ENCODE data around the gene RAB3GAP1. TPM values are rescaled to one million over a fixed set of nuclear protein-coding genes. Genes with fewer than 3 reads are reported as not detected.
"Not testable (repeated sequence)": the region's sequence is repeated elsewhere in the genome, so short reads cannot be mapped to it uniquely, and the experiment has no call there.

Gene RAB3GAP1
- total RNA-seq, 2 experiments from 2014 or later: 22.9 to 23.0 TPM

DNA sequence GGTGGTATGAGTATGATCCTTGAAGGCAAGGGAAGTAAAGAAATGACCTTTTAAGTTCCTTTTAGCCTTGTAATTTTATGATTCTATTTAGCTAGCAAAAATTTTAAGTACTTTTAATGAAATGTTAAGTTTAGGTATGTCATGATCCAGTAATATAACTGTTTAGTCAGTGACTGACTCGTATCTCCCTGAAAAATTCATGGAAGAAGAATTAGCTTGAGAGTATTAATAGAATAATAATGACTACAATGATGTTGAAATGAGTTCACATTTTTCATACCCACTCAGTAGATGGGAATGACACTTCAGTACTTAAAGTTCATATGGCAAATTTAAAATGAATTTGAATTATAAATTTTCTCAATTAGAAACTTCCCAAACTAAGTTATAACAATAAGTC, 14.6 kb downstream of the RAB3GAP1 start:
- Mint-ChIP-seq H3K9me3 (peaks cover 30% of the 10 kb centered on the region), H3K4me1 (peaks cover 8% of the 10 kb centered on the region), H3K4me3 (no peak overlapping the region), H3K36me3 (ENCODE audit: low read depth) (peaks cover 73% of the 10 kb centered on the region), H3K27ac (no peak overlapping the region), H3K27me3 (no peaks in the 10 kb centered on the region)
- ChIA-PET POLR2A (interaction anchor here (1.4 kb wide), 1 partner anchor 13 kb away, joined by 3 read pairs; no protein-coding TSS in a partner anchor), CTCF (no interaction called here)
- no peak for DNase-seq

- Mint-ChIP-seq H3K9me3 (peaks cover 38% of the 10 kb centered on the region), H3K36me3 (ENCODE audit: low read depth) (peaks cover 58% of the 10 kb centered on the region), H3K4me1 (no peaks in the 10 kb centered on the region), H3K4me3 (no peak overlapping the region), H3K27ac (no peak overlapping the region), H3K27me3 (no peaks in the 10 kb centered on the region)
- CTCF ChIA-PET: no interaction called here
- DNase-seq: no peak
- POLR2A ChIA-PET: no interaction called here
These were observed 20.3 kb downstream of the RAB3GAP1 start for GRCh38 chr2:135072125-135072997.

DNA sequence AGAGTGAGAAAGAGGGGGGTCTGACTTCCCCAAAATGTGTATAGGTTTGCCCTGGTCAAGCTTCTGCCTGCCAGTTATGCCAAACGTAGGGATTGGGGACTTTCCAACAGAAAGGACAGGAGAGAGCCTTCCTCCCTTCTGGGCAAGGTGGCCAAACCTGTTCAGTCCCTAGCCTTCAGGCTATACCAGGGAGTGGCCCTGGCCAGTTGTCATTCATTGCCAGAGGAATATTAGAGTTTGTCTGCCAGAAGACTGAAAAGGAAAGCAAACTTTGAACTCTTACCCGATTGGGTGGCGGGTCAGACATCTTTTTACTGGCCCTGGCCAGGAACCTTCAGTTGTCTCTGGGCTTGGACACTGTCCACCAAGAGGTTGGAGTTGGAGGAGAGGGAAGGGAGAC, 22.1 kb downstream of the RAB3GAP1 start:
- CTCF ChIA-PET: no interaction called here
- H3K4me3 Mint-ChIP-seq: no peak overlapping the region
- no peak overlapping the region for H3K27ac Mint-ChIP-seq
- no peak for DNase-seq
- no peaks in the 10 kb centered on the region for H3K4me1 Mint-ChIP-seq
- H3K9me3 Mint-ChIP-seq: peaks cover 37% of the 10 kb centered on the region
- POLR2A ChIA-PET: no interaction called here
- no peaks in the 10 kb centered on the region for H3K27me3 Mint-ChIP-seq
- H3K36me3 Mint-ChIP-seq (ENCODE audit: low read depth): peaks cover 51% of the 10 kb centered on the region

- H3K27ac Mint-ChIP-seq: no peak overlapping the region
- H3K4me1 Mint-ChIP-seq: no peaks in the 10 kb centered on the region
- H3K36me3 Mint-ChIP-seq (ENCODE audit: low read depth): peaks cover 47% of the 10 kb centered on the region
- POLR2A ChIA-PET: no interaction called here
- H3K4me3 Mint-ChIP-seq: no peak overlapping the region
- DNase-seq: no peak
- CTCF ChIA-PET: no interaction called here
- peaks cover 29% of the 10 kb centered on the region for H3K9me3 Mint-ChIP-seq
- no peaks in the 10 kb centered on the region for H3K27me3 Mint-ChIP-seq
These were observed 24.5 kb downstream of the RAB3GAP1 start for GRCh38 chr2:135076556-135076955.

DNA sequence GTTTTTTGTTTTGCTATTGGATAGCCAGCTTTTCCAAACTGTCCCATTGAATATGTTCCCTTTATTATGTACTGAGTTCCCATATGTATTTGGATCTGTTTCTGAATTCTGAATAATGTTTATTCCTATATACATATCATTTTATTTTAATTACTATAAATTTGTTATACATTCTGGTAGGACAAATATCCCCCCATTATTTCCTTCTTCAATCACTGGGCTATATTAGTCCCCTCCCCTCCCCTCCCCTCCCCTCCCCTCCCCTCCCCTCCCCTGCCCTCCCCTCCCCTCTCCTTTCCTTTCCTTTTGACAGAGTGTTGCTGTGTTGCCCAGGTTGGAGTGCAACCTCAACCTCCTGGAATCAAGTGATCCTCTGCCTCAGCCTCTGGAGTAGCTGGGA, 26.3 kb downstream of the RAB3GAP1 start:
- no peak overlapping the region for H3K27ac Mint-ChIP-seq
- H3K36me3 Mint-ChIP-seq (ENCODE audit: low read depth): peaks cover 40% of the 10 kb centered on the region
- no peak for DNase-seq
- peaks cover 17% of the 10 kb centered on the region for H3K9me3 Mint-ChIP-seq
- no peak overlapping the region for H3K4me3 Mint-ChIP-seq
- CTCF ChIA-PET: no interaction called here
- no peaks in the 10 kb centered on the region for H3K4me1 Mint-ChIP-seq
- POLR2A ChIA-PET: no interaction called here
- no peaks in the 10 kb centered on the region for H3K27me3 Mint-ChIP-seq

DNA sequence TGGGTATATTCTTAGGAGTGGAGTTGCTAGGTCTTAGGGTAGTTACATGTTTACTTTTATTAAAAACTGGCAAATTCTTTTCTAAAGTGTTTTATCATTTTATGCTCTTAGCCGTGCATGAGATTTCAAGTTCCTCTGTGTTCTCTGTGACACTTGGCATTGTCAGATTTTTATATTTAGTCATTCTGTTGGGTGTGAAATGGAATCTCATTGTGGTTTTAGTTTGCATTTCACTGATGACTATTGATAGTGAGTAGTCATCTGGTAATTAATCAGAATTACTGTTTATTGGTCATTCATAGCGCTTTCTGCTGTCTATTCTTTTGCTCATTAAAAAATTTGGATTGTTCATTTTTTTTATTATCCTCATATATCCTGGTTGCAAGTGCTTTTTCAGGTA, 34.1 kb downstream of the RAB3GAP1 start:
- Mint-ChIP-seq H3K36me3 (ENCODE audit: low read depth) (peaks cover 25% of the 10 kb centered on the region), H3K27me3 (no peaks in the 10 kb centered on the region), H3K27ac (no peak overlapping the region), H3K4me3 (no peak overlapping the region), H3K4me1 (no peaks in the 10 kb centered on the region), H3K9me3 (peaks cover 9% of the 10 kb centered on the region)
- ChIA-PET CTCF (no interaction called here), POLR2A (no interaction called here)
- no peak for DNase-seq

GRCh38 chr2:135089597-135089996, 37.5 kb downstream of the RAB3GAP1 start:
- H3K4me3 Mint-ChIP-seq, CTCF ChIA-PET, DNase-seq, H3K27me3 Mint-ChIP-seq, H3K27ac Mint-ChIP-seq, H3K9me3 Mint-ChIP-seq, POLR2A ChIA-PET, H3K4me1 Mint-ChIP-seq: not testable (repeated sequence)
- H3K36me3 Mint-ChIP-seq (ENCODE audit: low read depth): peaks cover 28% of the 10 kb centered on the region

GRCh38 chr2:135091681-135092080, 39.6 kb downstream of the RAB3GAP1 start:
- Mint-ChIP-seq H3K27ac (no peak overlapping the region), H3K4me3 (no peak overlapping the region), H3K27me3 (no peaks in the 10 kb centered on the region), H3K9me3 (peaks cover 6% of the 10 kb centered on the region), H3K36me3 (ENCODE audit: low read depth) (peaks cover 41% of the 10 kb centered on the region), H3K4me1 (peaks cover 4% of the 10 kb centered on the region)
- ChIA-PET CTCF (no interaction called here), POLR2A (interaction anchor here (1.3 kb wide), 1 partner anchor 40 kb away, joined by 3 read pairs; no protein-coding TSS in a partner anchor)
- DNase-seq: no peak

GRCh38 chr2:135093193-135093592, 41.1 kb downstream of the RAB3GAP1 start:
- CTCF ChIA-PET: interaction anchor here (1.3 kb wide), 1 partner anchor 89 kb away, joined by 5 read pairs; no protein-coding TSS in a partner anchor
- peaks cover 38% of the 10 kb centered on the region for H3K36me3 Mint-ChIP-seq (ENCODE audit: low read depth)
- H3K27me3 Mint-ChIP-seq: no peaks in the 10 kb centered on the region

GRCh38 chr2:135093670-135094330, 41.7 kb downstream of the RAB3GAP1 start:
- no peaks in the 10 kb centered on the region for H3K27me3 Mint-ChIP-seq
- peaks cover 4% of the 10 kb centered on the region for H3K9me3 Mint-ChIP-seq
- H3K27ac Mint-ChIP-seq: no peak overlapping the region
- POLR2A ChIA-PET: no interaction called here
- peaks cover 36% of the 10 kb centered on the region for H3K36me3 Mint-ChIP-seq (ENCODE audit: low read depth)
- H3K4me3 Mint-ChIP-seq: no peak overlapping the region
- peaks cover 4% of the 10 kb centered on the region for H3K4me1 Mint-ChIP-seq
- CTCF ChIA-PET: no interaction called here
- no peak for DNase-seq

More at GRCh38 chr2:135093193-135093592, 41.1 kb downstream of the RAB3GAP1 start:
- no peak for DNase-seq
- Mint-ChIP-seq H3K4me1 (peaks cover 4% of the 10 kb centered on the region), H3K9me3 (peaks cover 6% of the 10 kb centered on the region), H3K27ac (no peak overlapping the region), H3K4me3 (no peak overlapping the region)
- POLR2A ChIA-PET: no interaction called here

DNA sequence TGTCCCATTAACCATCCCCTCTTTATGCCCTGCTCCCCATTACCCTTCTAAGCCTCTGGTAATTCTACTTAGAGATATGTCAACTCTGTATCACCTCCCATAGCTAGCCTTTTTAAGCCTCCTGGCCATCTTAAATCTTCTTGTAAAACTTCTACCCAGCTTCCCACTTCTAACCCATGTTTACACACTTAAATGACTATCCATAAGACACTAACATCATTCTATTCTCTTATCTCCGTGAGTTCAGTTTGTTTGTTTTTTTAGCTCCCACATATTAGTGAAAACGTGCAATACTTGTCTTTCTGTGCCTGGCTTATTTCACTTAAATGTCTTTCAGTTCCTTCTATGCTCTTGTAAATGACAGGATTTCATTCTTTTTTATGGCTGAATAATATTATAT, 42.4 kb downstream of the RAB3GAP1 start:
- peaks cover 35% of the 10 kb centered on the region for H3K36me3 Mint-ChIP-seq (ENCODE audit: low read depth)
- no peak for DNase-seq
- H3K27me3 Mint-ChIP-seq: no peaks in the 10 kb centered on the region
- H3K4me1 Mint-ChIP-seq: peaks cover 4% of the 10 kb centered on the region
- ChIA-PET CTCF (no interaction called here), POLR2A (no interaction called here)
- no peak overlapping the region for H3K4me3 Mint-ChIP-seq
- H3K9me3 Mint-ChIP-seq: no peaks in the 10 kb centered on the region
- H3K27ac Mint-ChIP-seq: no peak overlapping the region

DNA sequence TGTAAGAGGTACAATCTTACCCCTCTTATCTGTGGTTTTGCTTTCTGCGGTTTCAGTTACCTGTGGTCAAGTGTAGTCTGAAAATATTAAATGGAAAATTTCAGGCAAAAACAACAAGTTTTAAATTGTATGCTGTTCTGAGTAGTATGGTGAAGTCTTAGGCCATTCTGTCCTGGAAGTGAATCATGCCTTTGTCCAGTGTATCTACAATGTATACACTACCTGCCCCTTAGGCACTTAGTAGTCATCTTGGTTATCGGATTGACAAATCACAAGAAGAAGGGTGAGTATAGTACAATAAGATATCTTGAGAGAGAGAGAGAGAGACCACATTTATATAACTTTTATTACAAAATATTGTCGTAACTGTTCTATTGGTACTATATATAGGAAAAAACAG, 43.5 kb downstream of the RAB3GAP1 start:
- Mint-ChIP-seq H3K4me3 (no peak overlapping the region), H3K27me3 (no peaks in the 10 kb centered on the region), H3K9me3 (no peaks in the 10 kb centered on the region), H3K36me3 (ENCODE audit: low read depth) (peaks cover 36% of the 10 kb centered on the region), H3K4me1 (peaks cover 4% of the 10 kb centered on the region), H3K27ac (no peak overlapping the region)
- no peak for DNase-seq
- ChIA-PET POLR2A (no interaction called here), CTCF (no interaction called here)

- CTCF ChIA-PET: interaction anchor here (0.6 kb wide), 1 partner anchor 13 kb away, joined by 4 read pairs; no protein-coding TSS in a partner anchor
- DNase-seq: no peak
- H3K9me3 Mint-ChIP-seq: no peaks in the 10 kb centered on the region
- H3K27me3 Mint-ChIP-seq: no peaks in the 10 kb centered on the region
- peaks cover 42% of the 10 kb centered on the region for H3K36me3 Mint-ChIP-seq (ENCODE audit: low read depth)
- no peak overlapping the region for H3K4me3 Mint-ChIP-seq
- peaks cover 4% of the 10 kb centered on the region for H3K4me1 Mint-ChIP-seq
- H3K27ac Mint-ChIP-seq: no peak overlapping the region
- POLR2A ChIA-PET: no interaction called here
These were observed 44.8 kb downstream of the RAB3GAP1 start for GRCh38 chr2:135096665-135097446.
